Common myeloid progenitor, CD34-positive (primary cell): Measurements from ENCODE around the gene RBM34.

Experiments
- CTCF ChIA-PET: fragments of 350-600 bp; sonication (Branson Sonifier 250); formaldehyde crosslinking; loops from one replicate; lab custom pipeline; 2021; ENCODE audit warnings: antibody characterized with exemption; lab: Charles Lee
- POLR2A ChIA-PET: fragments of 350-600 bp; sonication (Branson Sonifier 250); formaldehyde crosslinking; loops from one replicate; lab custom pipeline; 2021; ENCODE audit warnings: antibody characterized with exemption; lab: Charles Lee
- DNase-seq, 3 donors: peaks; one replicate each; pipeline versions ENCODE4 v3.0.0 to v3.0.0-alpha.2; 2013
- H3K27ac ChIP-seq, 2 experiments: 1 replicate in 1 of 2; 2 replicates in 1 of 2; pipeline ENCODE4 v1.7.0; 2013; ENCODE audit warnings: inconsistent platforms in 2 of 2, low read length in 2 of 2, mild to moderate bottlenecking in 2 of 2, low read depth in 1 of 2, moderate library complexity in 1 of 2; ENCODE audit not compliant: severe bottlenecking in 2 of 2, insufficient read depth in 1 of 2, poor library complexity in 1 of 2
- H3K27me3 ChIP-seq, 5 experiments: replicated peaks in 2 of 5; 1 replicate in 3 of 5; 2 replicates in 2 of 5; pipeline versions ENCODE4 v1.6.1 to v1.7.0; 2013; ENCODE audit warnings: low read length in 4 of 5, mild to moderate bottlenecking in 2 of 5, moderate library complexity in 2 of 5, inconsistent platforms in 1 of 5; ENCODE audit not compliant: insufficient read depth in 5 of 5, control insufficient read depth in 4 of 5
- H3K36me3 ChIP-seq, 4 experiments: 1 replicate in 2 of 4; 2 replicates in 2 of 4; pipeline versions ENCODE4 v1.6.1 to v1.7.0; 2013; ENCODE audit warnings: low read length in 3 of 4, control low read depth in 1 of 4, mild to moderate bottlenecking in 1 of 4; ENCODE audit not compliant: control insufficient read depth in 4 of 4, insufficient read depth in 4 of 4
- H3K4me1 ChIP-seq, 4 experiments: 1 replicate in 3 of 4; 2 replicates in 1 of 4; pipeline versions ENCODE4 v1.6.1 to v1.7.1; 2013; ENCODE audit warnings: low read length in 3 of 4, mild to moderate bottlenecking in 3 of 4, control low read depth in 1 of 4, inconsistent platforms in 1 of 4, moderate library complexity in 1 of 4; ENCODE audit not compliant: control insufficient read depth in 4 of 4, insufficient read depth in 4 of 4; ENCODE audit errors: control extremely low read depth in 1 of 4
- H3K4me3 ChIP-seq, 7 experiments: 1 replicate in 4 of 7; 2 replicates in 3 of 7; pipeline versions ENCODE4 v1.5.1 to v1.7.0; 2013; ENCODE audit warnings: mild to moderate bottlenecking in 7 of 7, low read length in 6 of 7, moderate library complexity in 6 of 7, inconsistent platforms in 2 of 7, low read depth in 2 of 7, control low read depth in 1 of 7; ENCODE audit not compliant: insufficient read depth in 4 of 7, control insufficient read depth in 1 of 7; ENCODE audit errors: extremely low read depth in 1 of 7
- H3K9me3 ChIP-seq, 5 experiments: 1 replicate in 4 of 5; 2 replicates in 1 of 5; pipeline versions ENCODE4 v1.6.1 to v1.7.1; 2013; ENCODE audit warnings: low read length in 4 of 5, mild to moderate bottlenecking in 2 of 5, inconsistent platforms in 1 of 5, low read depth in 1 of 5, moderate library complexity in 1 of 5; ENCODE audit not compliant: control insufficient read depth in 4 of 5, insufficient read depth in 2 of 5; ENCODE audit errors: control extremely low read depth in 1 of 5
- WGBS: methylation state at CpG from one replicate; pipeline ENCODE4 v1.1.5; 2013; ENCODE audit not compliant: insufficient coverage; 5-methylcytosine and 5-hydroxymethylcytosine counted together

The RBM34 gene

GRCh38 chr1:235124665-235125064 is 36.4 kb downstream of the RBM34 start:
- ChIA-PET CTCF (interaction anchor here (1.1 to 3.6 kb wide), 2 partner anchors 20 to 638 kb away, joined by 3 to 9 read pairs; no protein-coding TSS in a partner anchor), POLR2A (interaction anchor here (0.7 kb wide), 1 partner anchor 625 kb away, joined by 3 read pairs; no protein-coding TSS in a partner anchor)
- WGBS = no CpG with 5 or more reads among the region's 1 CpG

GRCh38 chr1:235124111-235124510 is 36.9 kb downstream of the RBM34 start:
- 100% methylated on average over 1 of the region's 9 CpGs for WGBS
- Histone ChIP-seq H3K27ac (no peak overlapping the region), H3K9me3 (no peaks in the 10 kb centered on the region), H3K27me3 (no peaks in the 10 kb centered on the region), H3K36me3 (peaks cover 9 to 51% (median 22%) of the 10 kb centered on the region in 4 experiments), H3K4me3 (no peak overlapping the region), H3K4me1 (peaks cover 11 to 20% (median 18%) of the 10 kb centered on the region in 4 experiments)
- POLR2A ChIA-PET = interaction anchor here (0.7 kb wide), 1 partner anchor 625 kb away, joined by 3 read pairs; no protein-coding TSS in a partner anchor
- DNase-seq = no peak
- CTCF ChIA-PET = interaction anchor here (3.6 kb wide), 1 partner anchor 19 kb away, joined by 9 read pairs; no protein-coding TSS in a partner anchor

More at GRCh38 chr1:235124665-235125064, 36.4 kb downstream of the RBM34 start:
- H3K4me3 ChIP-seq = no peak overlapping the region
- H3K27me3 ChIP-seq = no peaks in the 10 kb centered on the region
- H3K4me1 ChIP-seq = peaks cover 11 to 22% (median 19%) of the 10 kb centered on the region in 4 experiments
- no peak overlapping the region for H3K27ac ChIP-seq
- H3K9me3 ChIP-seq = no peaks in the 10 kb centered on the region
- DNase-seq = no peak
- peaks cover 6 to 46% (median 17%) of the 10 kb centered on the region in 4 experiments for H3K36me3 ChIP-seq

- POLR2A ChIA-PET = interaction anchor here (0.6 to 0.7 kb wide), 3 partner anchors 12 to 33 kb away, joined by 3 to 6 read pairs (median 3); no protein-coding TSS in a partner anchor
- Histone ChIP-seq H3K27me3 (no peaks in the 10 kb centered on the region), H3K9me3 (no peaks in the 10 kb centered on the region), H3K36me3 (peaks cover 18 to 69% (median 38%) of the 10 kb centered on the region in 4 experiments), H3K4me1 (peaks cover 8 to 14% (median 11%) of the 10 kb centered on the region in 4 experiments), H3K27ac (no peak overlapping the region), H3K4me3 (no peak overlapping the region)
- no peak for DNase-seq
- WGBS = no CpG with 5 or more reads among the region's 1 CpG
- CTCF ChIA-PET = interaction anchor here (0.5 to 4.0 kb wide), 6 partner anchors 10 to 595 kb away, joined by 3 to 29 read pairs (median 4); partner anchors contain the start of gene RBM34
Observed at GRCh38 chr1:235122348-235122747, 38.7 kb downstream of the RBM34 start.

- DNase-seq = peak in 1 of 3 donors; percentile 38
- H3K27ac ChIP-seq = peak overlapping the region in 1 of 2 experiments; percentile 43
Observed at GRCh38 chr1:235113183-235113917, 47.7 kb downstream of the RBM34 start.

GRCh38 chr1:235112297-235113182 is 48.5 kb downstream of the RBM34 start:
- Histone ChIP-seq H3K4me3 (no peak overlapping the region), H3K9me3 (no peaks in the 10 kb centered on the region), H3K4me1 (no peaks in the 10 kb centered on the region), H3K27ac (peak overlapping the region in 1 of 2 experiments; percentile 43), H3K36me3 (peaks cover 15 to 84% (median 53%) of the 10 kb centered on the region in 4 experiments), H3K27me3 (no peaks in the 10 kb centered on the region)
- WGBS = 93% methylated on average over 4 of the region's 6 CpGs
- ChIA-PET POLR2A (interaction anchor here (0.6 kb wide), 1 partner anchor 20 kb away, joined by 5 read pairs; no protein-coding TSS in a partner anchor), CTCF (interaction anchor here (0.6 to 1.2 kb wide), 2 partner anchors 8 to 305 kb away, joined by 3 read pairs; no protein-coding TSS in a partner anchor)
- DNase-seq = no peak

More at GRCh38 chr1:235113183-235113917, 47.7 kb downstream of the RBM34 start:
- Histone ChIP-seq H3K36me3 (peaks cover 16 to 88% (median 57%) of the 10 kb centered on the region in 4 experiments), H3K4me1 (no peaks in the 10 kb centered on the region), H3K9me3 (no peaks in the 10 kb centered on the region), H3K4me3 (no peak overlapping the region), H3K27me3 (no peaks in the 10 kb centered on the region)
- ChIA-PET POLR2A (no interaction called here), CTCF (interaction anchor here (0.6 kb wide), 1 partner anchor 9 kb away, joined by 3 read pairs; no protein-coding TSS in a partner anchor)
- WGBS = 100% methylated on average over 5 of the region's 7 CpGs

GRCh38 chr1:235111107-235111506 is 49.9 kb downstream of the RBM34 start:
- Histone ChIP-seq H3K27me3 (no peaks in the 10 kb centered on the region), H3K4me1 (no peaks in the 10 kb centered on the region), H3K9me3 (no peaks in the 10 kb centered on the region), H3K36me3 (peaks cover 14 to 73% (median 53%) of the 10 kb centered on the region in 4 experiments), H3K4me3 (no peak overlapping the region), H3K27ac (no peak overlapping the region)
- DNase-seq = no peak
- WGBS = no CpG with 5 or more reads among the region's 3 CpGs
- POLR2A ChIA-PET = no interaction called here
- CTCF ChIA-PET = no interaction called here
